Bronchial smooth muscle cell (primary cell): ENCODE results near the gene LCE5A. TPM values are rescaled to one million over a fixed set of nuclear protein-coding genes. Genes with fewer than 3 reads are reported as not detected.

Source experiments
- total RNA-seq: library from RNA; depleted of rRNA; stranded (reverse); fragments of >200 nt; gene quantifications from 2 replicates; pipeline ENCODE4 v1.2.1, GENCODE V29; 2014

The LCE5A gene, protein sequence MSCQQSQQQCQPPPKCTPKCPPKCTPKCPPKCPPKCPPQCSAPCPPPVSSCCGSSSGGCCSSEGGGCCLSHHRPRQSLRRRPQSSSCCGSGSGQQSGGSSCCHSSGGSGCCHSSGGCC
- not detected in 2 replicates for total RNA-seq

DNA sequence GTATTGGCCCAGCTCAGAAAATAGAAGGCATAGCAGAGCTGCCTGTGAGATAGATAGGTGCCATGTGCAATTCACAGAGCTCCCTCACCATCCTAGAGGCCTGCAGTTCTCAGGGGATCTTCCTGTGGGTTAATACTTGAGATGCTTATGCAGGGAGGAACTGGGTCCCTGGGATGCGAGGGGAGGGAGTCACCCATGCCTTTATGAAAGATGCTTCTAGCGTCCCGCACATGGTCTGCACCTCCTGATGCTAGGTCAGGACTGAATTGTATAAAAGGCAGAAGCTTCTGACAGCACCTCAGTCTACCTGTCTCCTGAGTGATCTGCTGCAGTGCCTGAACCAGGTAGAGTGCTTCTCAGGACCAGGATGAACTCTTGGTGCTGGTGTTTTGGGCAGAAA, at the start of gene LCE5A:
TSS of gene LCE5A (plus strand) at position 301 of the 400 bp plus-strand sequence. CDS start 732 bp downstream, outside the sequence.

Other genes starting within 250 kb of the LCE5A start
- gene FLG, start 185.6 kb upstream of the LCE5A start, total RNA-seq = under 0.01 TPM in 1 of 2 replicates, not detected in the other
- gene FLG2, start 150.8 kb upstream of the LCE5A start, total RNA-seq = under 0.01 TPM in 2 replicates
- under 0.01 and 0.09 TPM in 2 replicates for gene CRNN, start 96.5 kb upstream of the LCE5A start, total RNA-seq
- gene CRCT1, start 3.7 kb downstream of the LCE5A start, total RNA-seq = not detected in 2 replicates
- gene LCE3E, start 56.0 kb downstream of the LCE5A start, total RNA-seq = not detected in 2 replicates
- gene LCE3D, start 69.7 kb downstream of the LCE5A start, total RNA-seq = not detected in 2 replicates
- gene LCE3C, start 89.4 kb downstream of the LCE5A start, total RNA-seq = not detected in 2 replicates
- gene LCE3B, start 103.0 kb downstream of the LCE5A start, total RNA-seq = not detected in 2 replicates
- not detected in 2 replicates for gene LCE3A, start 112.3 kb downstream of the LCE5A start, total RNA-seq
- gene LCE2D, start 152.6 kb downstream of the LCE5A start, total RNA-seq = not detected in 2 replicates
- not detected in 2 replicates for gene LCE2C, start 164.5 kb downstream of the LCE5A start, total RNA-seq
- gene LCE2B, start 175.3 kb downstream of the LCE5A start, total RNA-seq = not detected in 2 replicates
- gene LCE2A, start 187.5 kb downstream of the LCE5A start, total RNA-seq = not detected in 2 replicates
- not detected in 2 replicates for gene LCE4A, start 197.4 kb downstream of the LCE5A start, total RNA-seq
- not detected in 2 replicates for gene KPRP, start 247.2 kb downstream of the LCE5A start, total RNA-seq